H1 (cell line): ENCODE data around the gene CLP1. TPM values are rescaled to one million over a fixed set of nuclear protein-coding genes. Genes with fewer than 3 reads are reported as not detected.

Source experiments
- CTBP2 ChIP-seq: IDR thresholded peaks from 2 replicates; pipeline ENCODE4 v1.7.0; 2011; ENCODE audit warnings: borderline replicate concordance, mild to moderate bottlenecking, moderate library complexity, mixed read lengths, low read length; ENCODE audit not compliant: insufficient read depth, insufficient read length
- polyA plus RNA-seq, 7 experiments: library from polyadenylated mRNA; depleted of rRNA in 3 of 7; stranded (reverse) in 5 of 7; unstranded in 2 of 7; fragments of >200 nt in 5 of 7; fragments of 200-250 nt in 2 of 7; gene quantifications; 1 replicate in 5 of 7; 2 replicates in 1 of 7; 4 replicates in 1 of 7; pipeline versions ENCODE4 v1.2.1 to v1.2.3, GENCODE V29; 2011 to 2013; ENCODE audit warnings: missing spikeins in 2 of 7, mixed read lengths in 2 of 7
- total RNA-seq: library from RNA; stranded (reverse); fragmentation: NEBNext Ultra II Directional; extraction: Animal tissue kit (Norgen Biotek cat#: 25700); gene quantifications from 2 replicates; pipeline ENCODE4 v1.2.1, GENCODE V29; 2021

CLP1 gene
- total and polyA plus RNA-seq, 2 of the 8 experiments (the other 6 are each of a cell fraction or from before 2014, with no cell fraction given), result 29.4 to 29.9 TPM

DNA sequence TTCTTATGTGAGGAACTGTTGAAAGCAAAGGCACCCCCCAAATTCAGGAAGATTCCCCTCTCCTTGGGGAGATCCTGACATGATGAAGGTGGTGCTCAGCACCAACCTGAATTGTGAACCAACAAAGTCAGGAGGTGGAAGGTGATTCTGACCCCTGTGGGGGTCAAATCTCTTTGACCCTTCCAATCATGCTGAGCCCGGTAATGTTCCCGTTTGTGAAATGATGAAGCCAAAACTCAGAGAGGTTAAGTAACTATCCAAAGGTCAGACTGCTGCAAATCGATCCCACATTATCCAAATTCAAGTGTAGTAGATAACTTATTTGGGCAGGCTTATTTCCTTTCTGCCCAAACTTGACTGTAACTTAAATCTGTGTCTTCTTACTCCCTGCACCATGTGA is 41.0 kb upstream of the CLP1 start (continued):
- no peak for TF ChIP-seq CTBP2
